Cardiac fibroblast (primary cell): ENCODE measurements around the gene C2orf76.

Experiments
- DNase-seq, 2 donors: peaks; one replicate each; pipeline versions ENCODE4 v3.0.0 to v3.0.0-alpha.2; 2010; ENCODE audit warnings: low read depth in 2 of 2
- H3K4me3 ChIP-seq, 2 donors: replicated peaks in 1 of 2; 1 replicate in 1 of 2; 2 replicates in 1 of 2; pipeline ENCODE4 v1.5.1; 2011; ENCODE audit warnings: low read depth in 2 of 2, low read length in 2 of 2, mild to moderate bottlenecking in 2 of 2, moderate library complexity in 1 of 2
- CTCF ChIP-seq: IDR thresholded peaks from one replicate; pipeline ENCODE4 v1.5.1; 2011; ENCODE audit warnings: low read depth, mild to moderate bottlenecking, low read length, inconsistent platforms

The C2orf76 gene

GRCh38 chr2:119338272-119338671, 28.4 kb downstream of the C2orf76 start:
- H3K4me3 ChIP-seq = no peak overlapping the region
- no peak for TF ChIP-seq CTCF
- no peak for DNase-seq

DNA sequence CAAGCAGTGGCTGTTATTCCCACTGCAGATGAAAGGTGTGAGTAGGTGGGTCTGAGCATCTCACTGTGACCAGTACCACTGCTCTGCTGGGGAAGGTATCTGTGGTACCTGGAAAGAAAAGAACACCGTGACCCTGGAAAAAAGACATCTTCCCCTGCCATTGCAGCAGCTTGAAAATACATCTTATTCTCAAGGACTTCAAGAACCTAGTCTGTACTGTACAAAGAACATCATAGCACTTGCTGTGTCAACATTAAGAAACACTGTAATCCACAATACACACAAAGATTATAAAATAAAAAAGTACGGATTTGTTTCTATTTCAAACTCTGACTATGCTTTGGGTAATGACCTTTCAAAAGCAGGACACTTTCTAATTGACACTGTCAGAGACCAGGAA, 28.9 kb downstream of the C2orf76 start:
- TF ChIP-seq CTCF = no peak
- no peak overlapping the region for H3K4me3 ChIP-seq
- DNase-seq = no peak

DNA sequence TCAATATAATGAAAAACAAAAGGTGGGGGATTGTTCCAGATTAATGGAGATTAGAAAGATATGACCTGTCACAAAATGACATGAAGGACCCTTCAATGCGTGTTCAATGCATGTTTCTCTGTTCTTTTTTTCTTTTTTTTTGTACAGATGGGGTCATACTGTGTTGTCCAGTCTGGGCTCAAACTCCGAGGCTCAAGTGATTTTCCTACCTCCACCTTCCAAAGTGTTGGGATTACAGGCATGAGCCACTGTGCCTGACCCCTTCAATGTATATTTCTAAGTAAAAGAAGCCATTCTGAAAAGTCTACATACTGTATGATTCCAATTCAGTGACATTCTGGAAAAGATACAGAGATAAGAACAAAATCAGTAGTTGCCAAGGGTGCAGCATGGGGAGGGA, 32.8 kb downstream of the C2orf76 start:
- H3K4me3 ChIP-seq = no peak overlapping the region
- no peak for TF ChIP-seq CTCF
- no peak for DNase-seq

- peak in 1 of 2 donors; percentile 16 for DNase-seq
- no peak for TF ChIP-seq CTCF
- no peak overlapping the region for H3K4me3 ChIP-seq
Measured at GRCh38 chr2:119333360-119333759, 33.3 kb downstream of the C2orf76 start.

DNA sequence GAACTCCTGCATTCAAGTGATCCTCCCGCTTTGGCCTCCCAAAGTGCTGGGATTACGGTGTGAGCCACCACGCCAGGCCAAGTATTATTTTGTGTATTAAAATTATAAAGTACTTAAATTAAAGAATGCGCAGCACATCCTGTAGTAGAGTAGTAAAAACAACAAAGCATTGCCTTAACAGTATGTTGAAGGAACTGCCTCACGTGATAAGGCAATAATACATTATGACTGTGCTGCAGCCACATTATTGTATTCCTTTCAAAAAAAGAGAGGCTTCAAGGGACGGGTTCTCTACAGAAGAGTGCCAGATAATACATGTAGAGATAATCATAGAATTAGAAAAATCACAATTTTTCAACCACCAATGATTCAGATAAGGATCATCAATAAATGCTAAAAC, 33.7 kb downstream of the C2orf76 start:
- TF ChIP-seq CTCF = no peak
- H3K4me3 ChIP-seq = no peak overlapping the region
- no peak for DNase-seq

DNA sequence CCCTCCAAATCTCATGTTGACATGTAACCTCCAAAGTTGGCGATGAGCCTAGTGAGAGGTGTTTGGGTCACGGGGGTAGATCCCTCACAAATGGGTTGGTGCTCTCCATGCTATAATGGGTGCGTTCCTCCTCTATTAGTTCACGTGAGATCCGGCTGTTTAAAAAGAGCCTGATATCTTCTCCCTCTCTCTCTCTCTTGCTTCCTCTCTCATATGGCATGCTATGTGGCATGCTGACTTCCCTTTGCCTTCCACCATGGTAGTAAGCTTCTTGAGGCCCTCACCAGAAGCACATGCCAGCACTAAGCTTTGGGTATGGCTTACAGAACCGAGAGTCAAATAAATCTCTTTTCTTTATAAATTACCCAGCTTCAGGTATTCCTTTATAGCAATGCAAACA, 39.2 kb downstream of the C2orf76 start:
- no peak for TF ChIP-seq CTCF
- no peak for DNase-seq
- H3K4me3 ChIP-seq = no peak overlapping the region

DNA sequence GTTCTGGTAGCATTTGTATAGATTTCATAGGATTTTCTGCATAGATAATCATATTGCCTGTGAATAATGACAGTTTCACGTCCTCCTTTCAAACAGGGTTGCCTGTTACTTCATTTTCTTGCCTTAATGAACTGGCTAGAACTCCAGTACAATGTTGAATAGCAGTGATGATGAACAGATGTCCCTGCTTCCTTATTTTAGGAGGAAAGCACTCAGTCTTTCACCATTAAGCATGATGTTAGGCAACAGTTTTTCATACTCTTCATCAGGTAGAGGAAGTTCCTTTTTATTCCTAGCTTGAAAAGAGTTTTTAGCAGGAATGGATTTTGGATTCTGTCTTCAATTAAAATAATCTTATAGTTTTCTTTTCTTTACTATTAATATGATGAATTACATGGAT, 39.7 kb downstream of the C2orf76 start:
- H3K4me3 ChIP-seq = no peak overlapping the region
- no peak for TF ChIP-seq CTCF
- DNase-seq = no peak
